NT2/D1 (cell line): Measurements from ENCODE around the gene MT1G.

ENCODE experiments used
- SUZ12 ChIP-seq: IDR thresholded peaks from 2 replicates; pipeline ENCODE4 v1.6.1; 2011; ENCODE audit not compliant: insufficient read length, insufficient read depth; ENCODE audit errors: extremely low read depth
- YY1 ChIP-seq: IDR thresholded peaks from 2 replicates; pipeline ENCODE4 v1.6.1; 2011; ENCODE audit not compliant: insufficient read length, insufficient read depth
- ZNF274 ChIP-seq: IDR thresholded peaks from 2 replicates; pipeline ENCODE4 v1.6.1; 2011; ENCODE audit warnings: mild to moderate bottlenecking, low read depth, low read length

GRCh38 chr16:56617212-56618085 lies 50.4 kb downstream of the MT1G start:
- TF ChIP-seq ZNF274 (no peak), SUZ12 (no peak), YY1 (no peak)
